Large intestine (tissue), 3 donors: ENCODE data around the gene PDZD2. TPM values are rescaled to one million over a fixed set of nuclear protein-coding genes. Genes with fewer than 3 reads are reported as not detected.

ENCODE experiments used
- DNase-seq, 2 donors: peaks; one replicate each; pipeline versions ENCODE4 v3.0.0 to v3.0.0-alpha.2; 2013
- H3K27ac ChIP-seq: one replicate; pipeline ENCODE4 v1.5.1; 2013; ENCODE audit warnings: low read length
- H3K27me3 ChIP-seq: 2 replicates; pipeline ENCODE4 v1.6.1; 2013; ENCODE audit warnings: low read length; ENCODE audit not compliant: control insufficient read depth, insufficient read depth
- H3K36me3 ChIP-seq: 2 replicates; pipeline ENCODE4 v1.6.1; 2013; ENCODE audit warnings: low read length; ENCODE audit not compliant: control insufficient read depth, insufficient read depth
- H3K4me1 ChIP-seq: one replicate; pipeline ENCODE4 v1.6.1; 2013; ENCODE audit warnings: low read length; ENCODE audit not compliant: control insufficient read depth, insufficient read depth
- H3K4me3 ChIP-seq: one replicate; pipeline ENCODE4 v1.5.1; 2013; ENCODE audit warnings: low read length
- H3K9me3 ChIP-seq: one replicate; pipeline ENCODE4 v1.6.1; 2013; ENCODE audit warnings: mild to moderate bottlenecking, low read depth, low read length, moderate library complexity; ENCODE audit not compliant: control insufficient read depth
- WGBS: methylation state at CpG from one replicate; pipeline ENCODE4 v1.1.5; 2013; ENCODE audit warnings: low lambda C conversion rate; ENCODE audit not compliant: insufficient coverage; 5-methylcytosine and 5-hydroxymethylcytosine counted together
- polyA plus RNA-seq: library from polyadenylated mRNA; unstranded; fragments of 120-200 nt; gene quantifications from one replicate; pipeline ENCODE4 v1.2.1, GENCODE V29; 2013

PDZD2 gene
- polyA plus RNA-seq, 1 donor = 4.7 TPM

DNA sequence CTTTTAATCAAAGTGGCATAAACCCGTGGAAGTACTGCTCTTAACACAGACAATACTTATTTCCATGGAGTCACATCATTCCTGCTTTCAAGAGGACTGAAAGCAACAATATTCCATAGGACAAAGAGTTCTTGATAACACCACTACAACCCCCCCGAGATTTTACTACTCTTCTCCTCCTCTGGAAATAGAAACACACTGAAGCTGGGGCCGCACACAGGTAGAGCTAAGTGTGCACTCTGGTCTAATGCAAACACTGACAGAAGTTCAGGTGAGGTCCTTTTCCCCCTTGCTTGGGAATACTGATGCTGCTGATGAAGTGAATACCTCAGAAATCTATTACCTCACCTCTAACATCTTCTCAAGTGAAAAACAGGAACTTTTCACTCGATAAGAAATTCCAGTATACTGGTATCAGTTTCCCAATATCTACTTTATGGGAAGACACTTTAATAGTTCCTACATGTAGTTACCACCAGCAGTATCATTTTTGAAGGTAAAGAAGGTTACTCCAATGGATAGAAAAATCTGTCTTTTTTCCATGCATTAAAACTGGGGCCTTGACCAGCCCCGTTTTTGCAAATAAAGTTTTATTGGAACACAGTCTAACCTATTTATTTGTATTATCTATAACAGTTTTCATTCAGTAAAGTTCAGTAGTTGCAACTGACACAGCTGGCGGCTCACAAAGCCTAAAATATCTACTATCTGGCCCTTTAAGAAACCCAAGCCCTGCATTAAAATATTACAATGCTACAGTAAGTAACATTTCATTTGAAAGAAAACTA lies 485.2 kb downstream of the PDZD2 start:
- Histone ChIP-seq H3K27ac (no peak overlapping the region), H3K36me3 (peaks cover 44% of the 10 kb centered on the region), H3K9me3 (no peaks in the 10 kb centered on the region), H3K4me3 (no peak overlapping the region), H3K4me1 (no peaks in the 10 kb centered on the region), H3K27me3 (no peaks in the 10 kb centered on the region)
- no CpG with 5 or more reads among the region's 6 CpGs for WGBS
- no peak for DNase-seq

DNA sequence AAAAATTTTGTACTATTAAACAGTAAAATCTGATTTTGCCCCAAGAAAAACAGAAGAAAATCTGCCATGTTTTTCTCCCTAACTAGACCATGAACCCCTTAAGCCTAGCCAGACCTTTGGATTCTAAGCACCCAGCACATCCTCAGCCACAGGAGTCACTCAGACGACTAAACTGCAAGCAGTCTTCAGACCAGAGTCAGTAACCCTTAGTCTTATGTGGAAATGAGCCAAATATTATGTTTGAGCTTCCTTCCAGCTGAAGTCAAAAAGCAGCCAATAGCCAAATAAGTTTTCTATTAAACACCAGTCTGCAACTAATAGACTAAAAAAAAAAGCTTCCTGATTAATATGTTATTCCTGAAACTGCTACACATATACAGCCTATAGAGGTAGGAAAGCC lies 487.8 kb downstream of the PDZD2 start:
- H3K27me3 ChIP-seq = no peaks in the 10 kb centered on the region
- WGBS = no CpG with 5 or more reads among the region's 1 CpG

DNA sequence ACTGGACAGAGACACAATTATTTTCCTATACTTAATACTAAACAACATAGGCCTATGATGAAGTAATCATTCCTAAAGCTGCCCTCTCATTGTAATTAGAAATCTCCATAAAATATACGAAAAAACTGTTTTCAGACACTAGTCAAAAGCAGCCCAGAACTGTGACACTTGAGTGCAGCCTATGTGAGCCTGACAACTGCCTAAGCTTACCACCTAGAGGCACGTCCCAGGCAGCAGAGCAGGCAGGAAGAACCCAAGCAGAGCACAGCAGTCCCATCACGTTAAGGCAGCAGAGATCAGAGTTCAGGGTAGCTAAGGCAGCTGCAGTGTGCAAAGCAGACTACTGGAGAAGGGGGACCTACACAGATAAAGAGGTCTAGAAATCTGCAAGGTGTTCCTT lies 488.8 kb downstream of the PDZD2 start:
- Histone ChIP-seq H3K27me3 (no peaks in the 10 kb centered on the region), H3K9me3 (no peaks in the 10 kb centered on the region), H3K27ac (no peak overlapping the region), H3K4me1 (no peaks in the 10 kb centered on the region), H3K4me3 (no peak overlapping the region), H3K36me3 (peaks cover 36% of the 10 kb centered on the region)
- no CpG with 5 or more reads among the region's 3 CpGs for WGBS
- DNase-seq = no peak

More for the DNA sequence above, 487.8 kb downstream of the PDZD2 start:
- H3K36me3 ChIP-seq = peaks cover 42% of the 10 kb centered on the region
- no peak overlapping the region for H3K27ac ChIP-seq
- H3K4me3 ChIP-seq = no peak overlapping the region
- H3K9me3 ChIP-seq = no peaks in the 10 kb centered on the region
- DNase-seq = no peak
- H3K4me1 ChIP-seq = no peaks in the 10 kb centered on the region

DNA sequence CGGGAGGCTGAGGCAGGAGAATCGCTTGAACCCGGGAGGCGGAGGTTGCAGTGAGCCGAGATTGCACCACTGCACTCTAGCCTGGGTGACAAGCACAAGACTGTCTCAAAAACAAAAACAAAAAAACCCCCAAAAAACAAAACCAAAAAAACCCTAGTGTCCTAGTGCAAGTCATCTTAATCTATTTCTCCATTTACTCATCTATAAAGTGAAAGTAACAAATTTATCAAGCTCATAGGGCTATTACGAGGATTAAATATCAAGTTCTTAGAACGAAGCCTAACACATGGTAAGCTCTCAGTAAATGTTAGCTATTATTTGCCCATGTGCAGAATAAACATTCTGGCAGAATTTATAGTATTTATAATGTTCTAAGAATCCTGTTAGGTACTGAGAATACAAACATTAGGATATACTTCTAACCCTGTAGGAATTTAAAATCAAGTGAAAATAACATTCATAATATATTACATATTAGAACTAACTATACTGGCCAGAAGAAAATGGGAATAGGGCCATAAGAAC lies 490.2 kb downstream of the PDZD2 start:
- Histone ChIP-seq H3K9me3 (no peaks in the 10 kb centered on the region), H3K4me1 (no peaks in the 10 kb centered on the region), H3K4me3 (no peak overlapping the region), H3K27ac (no peak overlapping the region), H3K36me3 (peaks cover 42% of the 10 kb centered on the region), H3K27me3 (no peaks in the 10 kb centered on the region)
- no peak for DNase-seq
- WGBS = 100% methylated on average over 1 of the region's 7 CpGs

DNA sequence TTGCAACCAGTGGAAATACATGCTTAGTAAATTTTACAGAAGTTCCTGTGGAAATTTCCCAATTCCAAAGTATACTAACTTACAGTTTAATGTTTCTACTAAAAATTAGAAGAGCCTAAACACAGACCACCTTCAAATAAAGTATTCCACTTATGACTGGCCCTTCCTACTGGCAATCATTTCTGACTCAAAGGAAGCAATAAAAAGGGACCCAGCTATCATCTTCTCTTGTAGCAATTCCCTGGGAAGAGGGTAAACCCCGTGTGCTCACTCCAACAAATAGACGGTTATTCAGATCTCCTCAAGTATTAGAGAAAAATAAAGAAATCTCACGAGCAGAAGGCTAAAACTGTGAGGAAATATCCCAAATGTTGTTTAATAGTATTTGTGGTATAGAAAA lies 491.9 kb downstream of the PDZD2 start:
- DNase-seq = no peak
- Histone ChIP-seq H3K27ac (no peak overlapping the region), H3K27me3 (no peaks in the 10 kb centered on the region), H3K36me3 (peaks cover 45% of the 10 kb centered on the region), H3K4me3 (no peak overlapping the region), H3K4me1 (no peaks in the 10 kb centered on the region), H3K9me3 (no peaks in the 10 kb centered on the region)
- WGBS = 90% methylated on average over 3 of the region's 3 CpGs

DNA sequence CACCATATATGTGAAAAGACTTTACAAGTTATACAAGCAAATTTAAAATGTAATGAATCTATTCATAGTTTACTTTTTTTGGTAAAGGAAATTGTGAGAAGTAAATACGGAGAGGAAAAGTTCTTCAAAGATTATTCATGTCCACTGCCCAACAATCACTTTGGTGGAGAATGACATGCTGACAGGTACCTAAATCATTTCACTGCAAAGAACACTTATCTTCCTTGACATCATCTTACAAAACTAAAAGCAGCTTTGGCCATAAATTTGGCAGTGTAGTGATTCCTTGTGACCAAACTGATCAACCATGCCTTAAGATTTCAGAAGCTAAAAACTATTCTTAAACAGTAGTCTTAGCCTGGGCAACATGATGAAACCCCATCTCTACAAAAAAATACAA lies 492.7 kb downstream of the PDZD2 start:
- no peak overlapping the region for H3K4me3 ChIP-seq
- peaks cover 40% of the 10 kb centered on the region for H3K36me3 ChIP-seq
- WGBS = 100% methylated on average over 1 of the region's 1 CpG
- H3K9me3 ChIP-seq = no peaks in the 10 kb centered on the region
- H3K4me1 ChIP-seq = no peaks in the 10 kb centered on the region
- no peak overlapping the region for H3K27ac ChIP-seq
- H3K27me3 ChIP-seq = no peaks in the 10 kb centered on the region
- no peak for DNase-seq

DNA sequence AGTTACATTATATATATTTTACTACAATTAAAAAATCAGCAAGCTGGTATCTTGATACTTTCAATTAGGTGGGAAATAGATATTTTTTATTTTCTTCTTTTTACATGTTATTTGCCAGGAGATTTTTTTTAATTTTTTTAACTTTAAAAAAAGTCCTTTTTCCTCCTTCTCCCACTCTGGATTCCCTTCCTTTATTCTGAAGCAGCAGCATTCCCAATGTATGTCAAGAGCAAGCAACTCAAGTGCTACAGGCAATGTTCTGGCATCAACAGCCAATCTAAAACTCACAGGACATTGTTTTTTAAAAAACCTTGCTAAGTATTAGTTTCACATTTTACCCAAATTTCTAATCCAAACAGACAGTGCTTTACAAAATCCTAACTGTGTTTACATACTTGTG lies 493.8 kb downstream of the PDZD2 start:
- H3K9me3 ChIP-seq = no peaks in the 10 kb centered on the region
- H3K4me3 ChIP-seq = no peak overlapping the region
- H3K36me3 ChIP-seq = peaks cover 39% of the 10 kb centered on the region
- DNase-seq = no peak
- no peaks in the 10 kb centered on the region for H3K4me1 ChIP-seq
- no peak overlapping the region for H3K27ac ChIP-seq
- H3K27me3 ChIP-seq = no peaks in the 10 kb centered on the region

DNA sequence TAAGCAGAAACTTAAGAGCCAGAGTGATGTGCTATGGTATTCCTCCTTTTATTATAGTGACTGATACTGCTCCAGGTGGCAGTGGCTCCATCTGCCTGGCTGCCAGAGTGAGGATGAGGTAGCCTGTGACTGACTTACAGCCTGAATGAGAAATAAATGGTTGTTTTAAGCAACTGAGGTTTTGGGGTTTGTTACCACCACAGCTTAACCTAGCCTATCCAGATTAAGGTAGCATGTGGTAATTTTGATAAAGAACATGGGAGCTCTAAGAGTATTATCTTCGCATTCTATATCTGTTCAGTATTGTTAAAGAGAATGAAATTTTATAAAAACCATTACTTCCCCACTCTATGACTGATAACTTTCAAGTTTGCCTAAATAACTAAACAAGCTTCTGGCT lies 496.2 kb downstream of the PDZD2 start:
- Histone ChIP-seq H3K9me3 (no peaks in the 10 kb centered on the region), H3K36me3 (peaks cover 35% of the 10 kb centered on the region), H3K4me1 (no peaks in the 10 kb centered on the region), H3K27ac (no peak overlapping the region), H3K27me3 (no peaks in the 10 kb centered on the region), H3K4me3 (no peak overlapping the region)
- DNase-seq = no peak
- WGBS = no CpG with 5 or more reads among the region's 1 CpG

DNA sequence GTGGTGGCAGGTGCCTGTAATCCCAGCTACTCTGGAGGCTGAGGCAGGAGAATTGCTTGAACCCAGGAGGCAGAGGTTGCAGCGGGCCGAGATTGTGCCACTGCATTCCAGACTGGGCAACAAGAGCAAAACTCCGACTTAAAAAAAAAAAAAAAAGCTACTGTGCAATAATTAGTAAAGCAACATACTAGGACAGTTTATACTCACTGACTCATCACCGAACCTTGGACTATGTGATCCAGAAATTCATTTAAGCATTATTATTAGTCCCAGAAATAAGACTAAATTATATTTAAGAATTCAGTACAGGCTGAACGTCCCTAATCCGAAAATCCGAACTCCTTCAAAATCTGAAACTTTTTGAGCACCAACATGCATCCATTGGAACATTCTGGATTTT lies 497.4 kb downstream of the PDZD2 start:
- Histone ChIP-seq H3K27me3 (no peaks in the 10 kb centered on the region), H3K4me1 (no peaks in the 10 kb centered on the region), H3K27ac (no peak overlapping the region), H3K4me3 (no peak overlapping the region), H3K36me3 (peaks cover 43% of the 10 kb centered on the region), H3K9me3 (peaks cover under 1% of the 10 kb centered on the region)
- WGBS = no CpG with 5 or more reads among the region's 7 CpGs
- peak in 1 of 2 donors; percentile 14 for DNase-seq

DNA sequence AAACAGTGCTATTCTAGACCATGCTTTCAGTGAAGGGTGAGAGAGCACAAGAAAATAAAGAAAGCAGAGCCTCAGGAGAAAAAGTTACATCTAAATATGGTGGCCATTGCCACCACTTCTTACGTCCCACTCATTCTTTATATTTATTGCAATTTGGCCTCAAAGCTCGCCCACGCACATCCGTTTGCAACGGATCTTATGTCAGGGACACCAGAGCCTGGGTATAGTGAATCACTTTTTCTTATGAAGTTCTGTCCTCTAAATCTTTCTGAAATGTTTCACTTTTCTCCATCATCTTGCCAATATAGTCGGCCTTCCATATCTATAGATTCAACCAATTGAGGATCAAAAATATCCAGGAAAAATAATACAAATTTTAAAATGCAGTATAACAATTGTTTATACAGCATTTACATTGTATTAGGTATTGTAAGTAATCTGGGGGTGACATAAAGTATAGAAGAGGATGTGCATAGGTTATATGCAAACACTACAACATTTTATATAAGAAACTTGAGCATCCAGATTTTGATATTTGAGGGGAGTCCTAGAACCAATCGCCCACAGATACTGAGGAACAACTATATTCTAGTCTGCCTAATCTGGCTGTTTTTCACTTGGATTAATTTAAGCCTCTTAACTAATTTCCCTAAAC lies 500.0 kb downstream of the PDZD2 start:
- H3K4me3 ChIP-seq = no peak overlapping the region
- H3K27me3 ChIP-seq = no peaks in the 10 kb centered on the region
- H3K36me3 ChIP-seq = peaks cover 33% of the 10 kb centered on the region
- no peak overlapping the region for H3K27ac ChIP-seq
- H3K9me3 ChIP-seq = peaks cover 4% of the 10 kb centered on the region
- H3K4me1 ChIP-seq = no peaks in the 10 kb centered on the region
- DNase-seq = no peak
- no CpG with 5 or more reads among the region's 7 CpGs for WGBS
